22Rv1 (cell line): ENCODE results near the gene SHISA6.

Experiments
- H3K27ac ChIP-seq: fragments of 450-650 bp; 2 replicates; pipeline ENCODE4 v1.5.1; 2017
- CTCF ChIP-seq: fragments of 450-650 bp; IDR thresholded peaks from 2 replicates; pipeline ENCODE4 v1.5.1; 2017; ENCODE audit warnings: mild to moderate bottlenecking
- ZFX ChIP-seq: fragments of 450-650 bp; IDR thresholded peaks from 2 replicates; pipeline ENCODE4 v1.6.1; 2017; ENCODE audit warnings: antibody characterized with exemption, borderline replicate concordance

Gene SHISA6

GRCh38 chr17:11486101-11486867 is 245.3 kb downstream of the SHISA6 start:
- TF ChIP-seq ZFX = no peak
- TF ChIP-seq CTCF = no peak
- H3K27ac ChIP-seq = no peak overlapping the region

DNA sequence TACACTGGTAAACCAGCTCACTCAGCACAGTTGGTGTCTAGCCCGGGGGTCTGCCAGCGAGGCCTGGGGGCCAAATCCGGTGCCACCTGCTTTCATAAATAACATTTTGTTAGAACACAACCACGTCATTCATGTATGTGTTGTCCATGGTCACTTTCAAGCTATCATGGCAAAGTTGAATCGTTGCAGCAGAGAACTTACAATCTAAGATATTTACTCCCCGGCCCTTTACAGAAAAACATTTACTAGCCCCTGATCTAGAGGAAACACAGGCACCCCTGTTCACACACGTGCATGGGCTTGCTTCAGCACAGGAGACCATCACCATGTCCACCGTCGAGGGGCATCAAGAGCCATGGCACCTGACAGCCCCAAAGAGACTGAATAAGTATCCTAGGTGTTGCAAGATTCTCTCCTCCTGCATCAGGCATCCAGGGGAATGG is 245.9 kb downstream of the SHISA6 start:
- no peak overlapping the region for H3K27ac ChIP-seq
- TF ChIP-seq CTCF (no peak), ZFX (no peak)

GRCh38 chr17:11487469-11487868 is 246.5 kb downstream of the SHISA6 start:
- TF ChIP-seq CTCF = no peak
- no peak for TF ChIP-seq ZFX
- H3K27ac ChIP-seq = no peak overlapping the region

- TF ChIP-seq ZFX (no peak), CTCF (no peak)
- H3K27ac ChIP-seq = no peak overlapping the region
Observed at GRCh38 chr17:11488407-11488806, 247.4 kb downstream of the SHISA6 start.

DNA sequence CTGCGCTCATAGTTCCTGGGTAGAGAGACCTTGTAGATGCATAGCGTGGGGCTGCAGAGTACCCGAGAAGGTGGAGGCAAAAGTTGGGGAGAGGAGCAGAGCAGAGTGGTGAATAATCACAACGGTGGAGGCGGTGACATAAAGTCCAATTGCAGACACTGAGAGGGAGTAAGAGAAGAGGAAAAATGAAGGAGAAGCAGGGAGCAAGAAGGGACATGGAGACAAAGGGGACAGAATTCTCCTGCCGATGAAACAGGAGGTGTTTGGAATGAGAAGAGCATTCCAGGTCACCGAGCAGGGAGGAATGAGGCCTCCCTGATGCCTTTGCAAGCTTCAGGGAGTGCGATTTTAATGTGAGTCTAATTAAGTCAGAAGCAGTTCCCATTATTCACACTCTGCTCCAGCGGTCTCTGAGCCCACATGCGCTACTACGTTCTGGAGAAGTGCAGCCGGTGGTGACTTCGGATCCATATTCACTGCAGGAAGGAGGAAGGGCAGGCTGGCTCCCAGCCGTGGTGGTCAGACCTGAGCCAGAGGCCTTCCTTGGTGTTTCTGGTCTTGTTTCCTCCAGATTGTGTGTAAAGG is 249.2 kb downstream of the SHISA6 start:
- TF ChIP-seq CTCF = no peak
- TF ChIP-seq ZFX = no peak
- H3K27ac ChIP-seq = no peak overlapping the region

GRCh38 chr17:11492511-11492910 is 251.5 kb downstream of the SHISA6 start:
- TF ChIP-seq CTCF = no peak
- no peak for TF ChIP-seq ZFX
- no peak overlapping the region for H3K27ac ChIP-seq

GRCh38 chr17:11493936-11494335 is 252.9 kb downstream of the SHISA6 start:
- H3K27ac ChIP-seq = no peak overlapping the region
- TF ChIP-seq ZFX (no peak), CTCF (no peak)
